Mesenchymal stem cell (in vitro differentiated cells and primary cell): Measurements from ENCODE around the gene THSD7A.

ENCODE experiments used
- DNase-seq: peaks from one replicate; pipeline ENCODE4 v3.0.0-alpha.2; 2013
- H2AFZ ChIP-seq: one replicate; pipeline ENCODE4 v1.6.1; 2013; ENCODE audit warnings: low read depth, mild to moderate bottlenecking, control low read depth, inconsistent platforms, low read length, moderate library complexity
- H2AK5ac ChIP-seq: 2 replicates; pipeline ENCODE4 v1.6.1; 2013; ENCODE audit warnings: low read length, moderate library complexity, mild to moderate bottlenecking, inconsistent platforms; ENCODE audit not compliant: severe bottlenecking
- H2BK120ac ChIP-seq: one replicate; pipeline ENCODE4 v1.6.1; 2013; ENCODE audit warnings: low read depth, mild to moderate bottlenecking, inconsistent platforms, low read length, moderate library complexity
- H2BK12ac ChIP-seq, 2 experiments: one replicate each; pipeline ENCODE4 v1.6.1; 2013; ENCODE audit warnings: inconsistent platforms in 2 of 2, low read length in 2 of 2, mild to moderate bottlenecking in 2 of 2, moderate library complexity in 2 of 2, control low read depth in 1 of 2
- H2BK15ac ChIP-seq: one replicate; pipeline ENCODE4 v1.6.1; 2013; ENCODE audit warnings: mild to moderate bottlenecking, low read depth, inconsistent platforms; ENCODE audit not compliant: poor library complexity, severe bottlenecking
- H2BK5ac ChIP-seq: 2 replicates; pipeline ENCODE4 v1.6.1; 2013; ENCODE audit warnings: low read depth, mild to moderate bottlenecking, low read length, control low read depth, inconsistent platforms; ENCODE audit not compliant: poor library complexity, severe bottlenecking
- H3K14ac ChIP-seq, 2 experiments: one replicate each; pipeline ENCODE4 v1.6.1; 2013; ENCODE audit warnings: inconsistent platforms in 2 of 2, low read length in 2 of 2, control low read depth in 1 of 2, mild to moderate bottlenecking in 1 of 2, moderate library complexity in 1 of 2
- H3K18ac ChIP-seq, 2 experiments: one replicate each; pipeline ENCODE4 v1.6.1; 2013; ENCODE audit warnings: inconsistent platforms in 2 of 2, low read length in 2 of 2, control low read depth in 1 of 2, low read depth in 1 of 2, mild to moderate bottlenecking in 1 of 2
- H3K23ac ChIP-seq, 2 experiments: one replicate each; pipeline ENCODE4 v1.6.1; 2013; ENCODE audit warnings: inconsistent platforms in 2 of 2, low read length in 2 of 2, mild to moderate bottlenecking in 2 of 2, moderate library complexity in 2 of 2, control low read depth in 1 of 2
- H3K27ac ChIP-seq: 2 replicates; pipeline ENCODE4 v1.5.1; 2013; ENCODE audit warnings: mild to moderate bottlenecking, moderate library complexity, low read length, control low read depth, inconsistent platforms; ENCODE audit not compliant: poor library complexity, severe bottlenecking
- H3K27me3 ChIP-seq, 2 experiments: 2 replicates each; pipeline versions ENCODE4 v1.6.1 to v1.7.0; 2013; ENCODE audit warnings: low read length in 2 of 2, mild to moderate bottlenecking in 2 of 2, moderate library complexity in 2 of 2, control low read depth in 1 of 2, inconsistent platforms in 1 of 2; ENCODE audit not compliant: control insufficient read depth in 1 of 2, insufficient read depth in 1 of 2
- H3K36me3 ChIP-seq, 2 experiments: 2 replicates each; pipeline versions ENCODE4 v1.6.1 to v1.7.0; 2013; ENCODE audit warnings: low read length in 2 of 2, control low read depth in 1 of 2, inconsistent platforms in 1 of 2, low read depth in 1 of 2, mild to moderate bottlenecking in 1 of 2; ENCODE audit not compliant: insufficient read depth in 2 of 2, control insufficient read depth in 1 of 2
- H3K4ac ChIP-seq, 2 experiments: one replicate each; pipeline ENCODE4 v1.6.1; 2013; ENCODE audit warnings: inconsistent platforms in 2 of 2, low read length in 2 of 2, mild to moderate bottlenecking in 2 of 2, moderate library complexity in 2 of 2, control low read depth in 1 of 2, low read depth in 1 of 2
- H3K4me1 ChIP-seq: 2 replicates; pipeline ENCODE4 v1.6.1; 2013; ENCODE audit warnings: low read depth, low read length, control low read depth; ENCODE audit not compliant: control insufficient read depth, insufficient read depth
- H3K4me2 ChIP-seq: 2 replicates; pipeline ENCODE4 v1.6.1; 2013; ENCODE audit warnings: low read length, mild to moderate bottlenecking, inconsistent platforms; ENCODE audit not compliant: poor library complexity, severe bottlenecking
- H3K4me3 ChIP-seq, 2 experiments: 2 replicates each; pipeline versions ENCODE4 v1.5.1 to v1.7.0; 2013; ENCODE audit warnings: low read length in 2 of 2, mild to moderate bottlenecking in 2 of 2, control low read depth in 1 of 2, low read depth in 1 of 2; ENCODE audit not compliant: insufficient read depth in 1 of 2
- H3K79me1 ChIP-seq: replicated peaks from 2 replicates; pipeline ENCODE4 v1.6.1; 2013; ENCODE audit warnings: mild to moderate bottlenecking, control low read depth, low read length, inconsistent platforms; ENCODE audit not compliant: poor library complexity, severe bottlenecking
- H3K9ac ChIP-seq: 2 replicates; pipeline ENCODE4 v1.7.0; 2013; ENCODE audit warnings: mild to moderate bottlenecking, low read length, moderate library complexity
- H3K9me3 ChIP-seq: 2 replicates; pipeline ENCODE4 v1.7.0; 2013; ENCODE audit warnings: mild to moderate bottlenecking, low read length; ENCODE audit not compliant: control insufficient read depth
- H4K8ac ChIP-seq: one replicate; pipeline ENCODE4 v1.6.1; 2013; ENCODE audit warnings: inconsistent platforms, mild to moderate bottlenecking, low read length, moderate library complexity
- H4K91ac ChIP-seq: one replicate; pipeline ENCODE4 v1.6.1; 2013; ENCODE audit warnings: mild to moderate bottlenecking, low read length, inconsistent platforms
- WGBS: methylation state at CpG from one replicate; pipeline ENCODE4 v1.1.7; 2013; ENCODE audit warnings: mixed read lengths; 5-methylcytosine and 5-hydroxymethylcytosine counted together

The THSD7A gene

DNA sequence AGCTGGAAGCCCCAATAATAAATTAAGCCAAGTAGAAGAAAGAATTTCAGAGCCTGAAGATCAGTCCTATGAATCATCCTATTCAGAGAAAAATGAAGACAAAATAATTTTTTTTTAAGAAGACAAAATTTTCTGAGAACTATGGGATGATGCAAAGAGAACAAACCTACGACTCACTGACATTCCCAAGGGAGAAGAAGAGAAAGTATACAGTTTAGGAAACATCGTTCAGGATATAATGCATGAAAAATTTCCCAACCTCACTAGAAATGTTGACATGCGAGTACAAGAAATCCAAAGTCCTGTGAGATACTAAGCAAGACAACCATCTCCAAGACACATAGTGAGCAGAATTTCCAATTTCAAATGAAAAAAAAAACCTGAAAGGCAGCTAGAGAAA is 150.5 kb downstream of the THSD7A start:
- Histone ChIP-seq H2BK12ac (no peak overlapping the region), H3K27ac (no peak overlapping the region), H3K18ac (no peak overlapping the region), H2AFZ (no peak overlapping the region), H4K91ac (no peak overlapping the region), H2BK15ac (no peak overlapping the region), H2BK5ac (no peak overlapping the region), H3K9me3 (peaks cover 9% of the 10 kb centered on the region), H3K23ac (no peak overlapping the region), H4K8ac (no peak overlapping the region), H3K4me1 (no peaks in the 10 kb centered on the region), H2AK5ac (no peak overlapping the region), H3K4ac (no peak overlapping the region), H3K27me3 (no peaks in the 10 kb centered on the region), H3K4me2 (no peak overlapping the region), H3K36me3 (no peaks in the 10 kb centered on the region), H2BK120ac (no peak overlapping the region), H3K79me1 (no peaks in the 10 kb centered on the region), H3K4me3 (no peak overlapping the region), H3K9ac (no peak overlapping the region), H3K14ac (no peak overlapping the region)
- DNase-seq, result no peak
- WGBS, result 100% methylated on average over 1 of the region's 3 CpGs

DNA sequence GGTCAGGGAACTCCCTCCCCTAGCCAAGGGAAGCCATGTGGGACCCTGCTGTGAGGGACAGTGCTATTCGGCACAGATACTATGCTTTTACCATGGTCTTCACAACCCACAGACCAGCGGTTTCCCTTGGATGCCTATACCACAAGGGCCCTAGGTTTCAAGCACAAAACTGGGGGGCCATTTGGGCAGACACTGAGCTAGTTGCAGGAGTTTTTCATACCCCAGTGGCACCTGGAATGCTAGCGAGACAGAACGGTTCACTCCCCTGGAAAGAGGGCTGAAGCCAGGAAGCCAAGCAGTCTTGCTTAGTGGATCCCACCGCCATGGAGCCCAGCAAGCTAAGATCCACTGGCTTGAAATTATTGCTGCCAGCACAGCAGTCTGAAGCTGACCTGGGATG is 156.8 kb downstream of the THSD7A start:
- Histone ChIP-seq H3K27me3 (no peaks in the 10 kb centered on the region), H2BK15ac (no peak overlapping the region), H4K91ac (no peak overlapping the region), H3K4me1 (no peaks in the 10 kb centered on the region), H3K27ac (no peak overlapping the region), H3K4ac (no peak overlapping the region), H2AFZ (no peak overlapping the region), H2BK12ac (no peak overlapping the region), H3K4me2 (no peak overlapping the region), H4K8ac (no peak overlapping the region), H2AK5ac (no peak overlapping the region), H3K14ac (peak overlapping the region in 1 of 2 experiments; percentile 41), H3K36me3 (no peaks in the 10 kb centered on the region), H3K18ac (no peak overlapping the region), H3K9ac (no peak overlapping the region), H2BK5ac (no peak overlapping the region), H3K4me3 (no peak overlapping the region), H3K79me1 (no peaks in the 10 kb centered on the region), H3K23ac (no peak overlapping the region), H3K9me3 (peaks cover 20% of the 10 kb centered on the region), H2BK120ac (no peak overlapping the region)
- no peak for DNase-seq
- 97% methylated on average over 5 of the region's 5 CpGs for WGBS

DNA sequence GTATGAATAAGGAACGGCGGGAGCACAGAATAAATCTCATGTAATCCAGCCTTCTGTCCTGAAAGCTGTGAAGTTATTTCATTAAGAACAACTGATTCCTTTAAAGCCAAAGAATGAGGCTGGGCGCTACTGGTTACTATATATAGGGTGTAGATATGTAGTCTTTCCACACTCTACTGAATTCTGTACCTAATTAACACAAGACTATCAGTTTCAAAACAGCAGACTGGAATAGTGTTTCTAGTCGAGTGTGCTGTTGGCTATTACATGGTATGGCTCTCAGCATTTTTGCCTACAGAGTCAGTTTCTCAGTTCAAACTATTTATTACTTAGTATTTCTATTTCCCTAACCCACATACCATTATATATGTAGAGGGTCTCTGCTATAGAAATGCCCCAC is 163.3 kb downstream of the THSD7A start:
- Histone ChIP-seq H3K4ac (no peak overlapping the region), H3K4me1 (no peaks in the 10 kb centered on the region), H3K79me1 (no peaks in the 10 kb centered on the region), H3K27me3 (no peaks in the 10 kb centered on the region), H3K4me2 (no peak overlapping the region), H4K91ac (no peak overlapping the region), H3K9ac (no peak overlapping the region), H3K27ac (no peak overlapping the region), H3K4me3 (no peak overlapping the region), H2BK12ac (no peak overlapping the region), H3K23ac (no peak overlapping the region), H2BK5ac (no peak overlapping the region), H3K18ac (no peak overlapping the region), H3K14ac (no peak overlapping the region), H3K9me3 (peaks cover 4% of the 10 kb centered on the region), H2BK15ac (no peak overlapping the region), H2AK5ac (no peak overlapping the region), H3K36me3 (no peaks in the 10 kb centered on the region), H2BK120ac (no peak overlapping the region), H2AFZ (no peak overlapping the region), H4K8ac (no peak overlapping the region)
- DNase-seq, result no peak
- WGBS, result 88% methylated on average over 2 of the region's 4 CpGs

DNA sequence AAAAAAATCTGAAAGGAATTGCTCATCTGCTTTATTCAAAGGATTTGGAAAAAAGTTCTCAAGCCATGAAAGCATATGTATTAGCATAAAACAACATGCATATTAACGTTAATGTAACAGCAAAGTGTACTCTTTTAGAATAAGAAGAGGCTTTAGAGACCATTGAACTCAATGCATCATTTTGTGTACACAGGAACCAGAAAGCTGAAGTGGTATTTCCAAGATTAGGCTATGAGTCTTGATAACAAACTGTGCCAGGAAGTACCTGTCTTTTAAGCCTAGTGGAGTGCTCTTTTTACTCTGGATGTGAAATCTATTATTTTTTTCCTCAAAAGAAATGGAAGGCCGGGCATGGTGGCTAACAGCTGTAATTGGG is 164.2 kb downstream of the THSD7A start:
- no peak for DNase-seq
- no peak overlapping the region for H3K4ac ChIP-seq
- no peak overlapping the region for H4K8ac ChIP-seq
- no peaks in the 10 kb centered on the region for H3K27me3 ChIP-seq
- no peak overlapping the region for H2BK5ac ChIP-seq
- H2AFZ ChIP-seq, result no peak overlapping the region
- H2BK12ac ChIP-seq, result no peak overlapping the region
- H3K79me1 ChIP-seq, result no peaks in the 10 kb centered on the region
- H4K91ac ChIP-seq, result no peak overlapping the region
- H3K14ac ChIP-seq, result no peak overlapping the region
- H2BK15ac ChIP-seq, result no peak overlapping the region
- 75% methylated on average over 2 of the region's 2 CpGs for WGBS
- H3K4me1 ChIP-seq, result no peaks in the 10 kb centered on the region
- no peak overlapping the region for H2BK120ac ChIP-seq
- H3K36me3 ChIP-seq, result no peaks in the 10 kb centered on the region
- no peak overlapping the region for H3K4me3 ChIP-seq
- no peaks in the 10 kb centered on the region for H3K9me3 ChIP-seq
- no peak overlapping the region for H3K27ac ChIP-seq
- H3K4me2 ChIP-seq, result no peak overlapping the region
- no peak overlapping the region for H3K9ac ChIP-seq
- no peak overlapping the region for H3K23ac ChIP-seq
- no peak overlapping the region for H2AK5ac ChIP-seq
- no peak overlapping the region for H3K18ac ChIP-seq
